Peyer's patch (tissue), 4 donors: ENCODE results near the gene HIGD2A. TPM values are rescaled to one million over a fixed set of nuclear protein-coding genes. Genes with fewer than 3 reads are reported as not detected.

Source experiments
- DNase-seq, 3 donors: peaks; one replicate each; pipeline ENCODE4 v3.0.0-alpha.2; 2017 to 2019
- H3K27ac ChIP-seq, 4 donors: fragments of 200-600 bp; sonication (generic); one replicate each; pipeline ENCODE4 v1.5.1; 2016 to 2019
- H3K27me3 ChIP-seq, 2 donors: fragments of 200-600 bp; sonication (generic); one replicate each; pipeline ENCODE4 v1.5.1; 2019
- H3K36me3 ChIP-seq, 3 donors: fragments of 200-600 bp; sonication (generic); one replicate each; pipeline ENCODE4 v1.5.1; 2016 to 2019
- H3K4me1 ChIP-seq, 4 donors: fragments of 200-600 bp; sonication (generic); one replicate each; pipeline ENCODE4 v1.5.1; 2016 to 2019
- H3K4me3 ChIP-seq, 4 donors: fragments of 200-600 bp; sonication (generic); 1 replicate in 3 of 4; 2 replicates in 1 of 4; pipeline ENCODE4 v1.5.1; 2016 to 2019; ENCODE audit warnings: mild to moderate bottlenecking in 1 of 4
- H3K9me3 ChIP-seq, 4 donors: fragments of 200-600 bp; sonication (generic); one replicate each; pipeline ENCODE4 v1.5.1; 2016 to 2019; ENCODE audit warnings: mild to moderate bottlenecking in 1 of 4
- CTCF ChIP-seq, 6 experiments: fragments of 450-650 bp in 4 of 6; fragments of 200-600 bp in 2 of 6; sonication (generic) in 1 of 6; IDR thresholded peaks; one replicate each; pipeline ENCODE4 v1.5.1; 2017 to 2019; ENCODE audit warnings: antibody characterized with exemption in 6 of 6, mild to moderate bottlenecking in 3 of 6, moderate library complexity in 1 of 6
- POLR2A ChIP-seq, 2 donors: fragments of 450-650 bp; IDR thresholded peaks; one replicate each; pipeline ENCODE4 v1.5.1; 2017; ENCODE audit warnings: antibody characterized with exemption in 2 of 2, mild to moderate bottlenecking in 2 of 2, moderate library complexity in 2 of 2
- total RNA-seq, 4 donors: library from RNA; depleted of rRNA; stranded (reverse); fragments of >200 nt; gene quantifications; one replicate each; pipeline ENCODE4 v1.1.0, GENCODE V29; 2016

The HIGD2A gene
- total RNA-seq, 4 donors from 2014 or later = 92.4 to 168 (median 140) TPM

DNA sequence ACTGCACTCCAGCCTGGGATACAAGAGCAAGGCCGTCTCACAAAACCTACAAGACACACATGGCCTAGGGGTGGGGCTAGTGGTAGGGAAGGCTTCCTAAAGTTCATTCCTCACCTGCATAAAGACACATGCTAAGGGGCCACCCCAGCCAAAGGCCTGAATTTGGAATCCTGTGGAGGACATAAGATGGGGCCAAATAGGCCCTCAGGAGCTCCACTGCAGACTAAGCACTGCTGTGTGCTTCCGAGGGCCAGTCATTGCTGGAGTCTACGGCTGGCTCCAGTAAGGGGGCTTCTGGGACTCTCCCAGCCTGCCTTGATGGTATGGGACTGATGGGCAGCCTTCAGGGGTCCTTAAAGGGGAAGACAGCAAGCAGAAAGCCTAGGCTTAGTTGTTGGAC is 5.8 kb upstream of the HIGD2A start:
- Histone ChIP-seq H3K27ac (no peak overlapping the region), H3K36me3 (peaks cover 0 to 45% (median 0%) of the 10 kb centered on the region in 3 donors), H3K9me3 (no peaks in the 10 kb centered on the region), H3K4me3 (no peak overlapping the region), H3K4me1 (peaks cover 0 to 15% (median 4%) of the 10 kb centered on the region in 4 donors), H3K27me3 (no peaks in the 10 kb centered on the region)
- DNase-seq = peak in 1 of 3 donors; percentile 7
- no peak for TF ChIP-seq POLR2A (IDR thresholded peaks at IDR 0.05)
- TF ChIP-seq CTCF (IDR thresholded peaks at IDR 0.05) = no peak

DNA sequence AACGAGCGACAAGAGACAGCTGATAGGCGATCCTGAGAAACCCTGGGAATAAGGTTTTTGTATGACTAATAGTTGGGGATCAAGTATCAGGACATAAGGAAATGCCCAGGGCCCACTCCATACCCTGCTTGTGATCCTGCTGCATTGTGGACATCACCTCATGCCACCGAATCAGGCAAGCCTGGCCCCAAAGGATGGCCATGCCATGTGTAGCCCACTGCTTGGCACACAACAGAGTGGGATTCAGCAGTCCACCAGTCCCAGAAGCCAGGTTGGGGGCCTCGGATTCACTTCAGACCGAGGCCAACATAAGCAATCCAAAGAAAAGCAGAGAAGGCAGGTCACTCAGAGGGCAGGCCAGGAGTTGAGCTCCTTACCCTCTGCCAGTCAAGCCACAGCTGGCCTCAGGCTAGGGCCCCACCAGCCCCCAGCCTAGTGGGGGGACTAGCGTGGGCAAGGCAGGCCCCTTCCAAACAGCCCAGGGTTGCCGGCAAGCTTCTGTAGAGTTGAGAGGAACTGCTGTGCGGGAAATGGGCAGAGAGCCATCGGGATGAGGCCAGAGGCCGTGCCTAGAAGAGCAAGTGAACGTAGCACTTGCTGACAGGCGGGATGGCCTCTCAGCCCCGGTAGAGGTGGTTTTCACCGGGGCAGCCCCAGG is 5.2 kb upstream of the HIGD2A start:
- TF ChIP-seq POLR2A (IDR thresholded peaks at IDR 0.05) (no peak), CTCF (IDR thresholded peaks at IDR 0.05) (no peak)
- Histone ChIP-seq H3K27ac (no peak overlapping the region), H3K36me3 (peaks cover 0 to 45% (median 0%) of the 10 kb centered on the region in 3 donors), H3K9me3 (no peaks in the 10 kb centered on the region), H3K4me3 (no peak overlapping the region), H3K27me3 (no peaks in the 10 kb centered on the region), H3K4me1 (peaks cover 0 to 16% (median 4%) of the 10 kb centered on the region in 4 donors)
- peak in 1 of 3 donors; percentile 18 for DNase-seq

- H3K27me3 ChIP-seq = no peaks in the 10 kb centered on the region
- H3K36me3 ChIP-seq = peaks cover 0 to 45% (median 0%) of the 10 kb centered on the region in 3 donors
- no peaks in the 10 kb centered on the region for H3K9me3 ChIP-seq
- peak in 1 of 3 donors; percentile 16 for DNase-seq
- no peak overlapping the region for H3K4me3 ChIP-seq
- peaks cover 0 to 16% (median 4%) of the 10 kb centered on the region in 4 donors for H3K4me1 ChIP-seq
- no peak overlapping the region for H3K27ac ChIP-seq
- no peak for TF ChIP-seq POLR2A (IDR thresholded peaks at IDR 0.05)
- no peak for TF ChIP-seq CTCF (IDR thresholded peaks at IDR 0.05)
Measured at GRCh38 chr5:176383961-176384360, 4.6 kb upstream of the HIGD2A start.

GRCh38 chr5:176384366-176384930 is 4.1 kb upstream of the HIGD2A start:
- Histone ChIP-seq H3K27ac (no peak overlapping the region), H3K4me3 (no peak overlapping the region), H3K27me3 (no peaks in the 10 kb centered on the region), H3K36me3 (peaks cover 0 to 45% (median 0%) of the 10 kb centered on the region in 3 donors), H3K4me1 (peaks cover 0 to 16% (median 5%) of the 10 kb centered on the region in 4 donors), H3K9me3 (no peaks in the 10 kb centered on the region)
- peak in 1 of 3 donors; percentile 19 for DNase-seq
- TF ChIP-seq CTCF (IDR thresholded peaks at IDR 0.05) = no peak
- TF ChIP-seq POLR2A (IDR thresholded peaks at IDR 0.05) = no peak

DNA sequence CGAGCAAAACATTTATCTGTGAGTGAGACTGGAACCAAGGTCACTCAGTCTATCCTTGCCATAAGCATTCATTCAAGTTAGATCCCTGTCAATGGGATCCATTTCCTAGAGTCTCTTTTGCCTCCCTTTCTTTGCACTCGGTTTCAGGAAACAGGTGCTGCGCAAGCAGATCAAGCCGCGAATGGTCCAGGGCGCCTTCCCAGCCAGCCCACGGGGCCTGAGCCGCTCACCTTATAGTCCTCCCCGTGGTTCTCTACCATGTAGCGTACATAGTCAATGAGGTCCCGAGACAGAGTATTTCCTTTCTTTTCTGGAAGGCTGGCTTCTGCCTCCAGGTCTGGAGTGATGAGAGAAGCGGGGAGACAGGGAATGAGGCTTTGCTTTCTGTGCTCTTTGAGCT is 3.6 kb upstream of the HIGD2A start:
- Histone ChIP-seq H3K4me3 (no peak overlapping the region), H3K4me1 (peaks cover 0 to 21% (median 7%) of the 10 kb centered on the region in 4 donors), H3K9me3 (no peaks in the 10 kb centered on the region), H3K27me3 (no peaks in the 10 kb centered on the region), H3K27ac (no peak overlapping the region), H3K36me3 (peaks cover 0 to 45% (median 0%) of the 10 kb centered on the region in 3 donors)
- DNase-seq = peak in 1 of 3 donors; percentile 19
- TF ChIP-seq POLR2A (IDR thresholded peaks at IDR 0.05) (no peak), CTCF (IDR thresholded peaks at IDR 0.05) (no peak)
